HG03175 (cell line): Measurements from ENCODE around the gene SCAP.
"Not testable (repeated sequence)": the region's sequence is repeated elsewhere in the genome, so short reads cannot be mapped to it uniquely, and the experiment has no call there.

Experiments
- ATAC-seq: cut with Tn5 transposase; IDR thresholded peaks from one replicate; pipeline ENCODE4 v1.9.1; 2021; ENCODE audit warnings: mild to moderate bottlenecking, moderate library complexity; ENCODE audit not compliant: unreplicated experiment

SCAP gene

DNA sequence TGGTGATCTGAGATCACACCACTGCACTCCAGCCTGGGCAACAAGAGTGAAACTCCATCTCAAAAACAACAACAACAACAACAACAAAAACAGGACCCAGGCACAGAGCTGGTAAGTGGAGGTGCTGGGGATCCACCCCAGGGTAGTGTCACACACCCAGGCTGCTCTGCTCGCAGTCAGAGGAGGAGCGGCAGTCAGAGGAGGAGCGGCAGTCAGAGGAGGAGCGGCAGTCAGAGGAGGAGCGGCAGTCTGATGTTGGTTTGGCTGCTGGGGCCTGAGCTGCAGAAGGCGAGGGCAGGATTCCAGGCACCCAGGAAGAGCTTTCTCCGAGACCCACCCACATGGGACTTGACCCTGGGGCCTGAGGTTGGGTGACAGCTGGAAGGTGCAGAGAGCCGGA lies 105.7 kb downstream of the SCAP start:
- not testable (repeated sequence) for ATAC-seq

DNA sequence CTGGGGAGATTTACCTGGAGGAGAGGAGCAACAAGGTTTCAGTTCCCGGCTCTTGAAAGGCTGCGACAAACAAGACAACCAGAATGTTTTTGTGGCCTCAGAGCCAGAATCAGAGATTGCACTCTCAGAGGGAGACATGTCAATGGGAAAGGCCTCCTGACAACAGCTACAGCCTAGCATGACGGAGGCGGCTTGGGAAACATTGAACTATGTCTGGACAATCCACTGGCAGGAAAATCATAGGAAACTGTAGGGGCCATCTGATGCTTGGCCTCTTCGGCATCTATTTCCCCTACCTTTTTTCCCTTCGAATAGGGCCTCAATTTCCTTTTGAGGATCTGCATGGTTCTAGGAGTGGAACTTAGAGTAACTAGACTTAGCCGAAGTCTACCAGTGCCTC lies 108.1 kb downstream of the SCAP start:
- no peak for ATAC-seq

DNA sequence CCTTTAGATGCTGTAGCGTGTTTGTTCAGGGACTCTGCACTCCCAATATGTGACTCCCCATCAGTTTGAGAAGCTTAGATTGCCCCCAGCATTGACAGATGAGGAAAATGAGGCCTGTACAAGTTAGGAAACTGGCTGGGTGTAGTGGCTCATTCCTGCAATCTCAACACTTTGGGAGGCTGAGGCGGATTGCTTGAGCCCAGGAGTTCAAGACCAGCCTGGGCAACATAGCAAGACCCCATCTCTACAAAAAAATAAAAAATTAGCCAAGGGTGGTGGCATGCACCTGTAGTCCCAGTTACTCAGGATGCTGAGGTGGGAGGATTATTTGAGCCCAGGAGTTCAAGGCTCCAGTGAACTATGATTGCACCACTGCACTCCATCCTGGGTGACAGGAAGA lies 108.9 kb downstream of the SCAP start:
- ATAC-seq = no peak

DNA sequence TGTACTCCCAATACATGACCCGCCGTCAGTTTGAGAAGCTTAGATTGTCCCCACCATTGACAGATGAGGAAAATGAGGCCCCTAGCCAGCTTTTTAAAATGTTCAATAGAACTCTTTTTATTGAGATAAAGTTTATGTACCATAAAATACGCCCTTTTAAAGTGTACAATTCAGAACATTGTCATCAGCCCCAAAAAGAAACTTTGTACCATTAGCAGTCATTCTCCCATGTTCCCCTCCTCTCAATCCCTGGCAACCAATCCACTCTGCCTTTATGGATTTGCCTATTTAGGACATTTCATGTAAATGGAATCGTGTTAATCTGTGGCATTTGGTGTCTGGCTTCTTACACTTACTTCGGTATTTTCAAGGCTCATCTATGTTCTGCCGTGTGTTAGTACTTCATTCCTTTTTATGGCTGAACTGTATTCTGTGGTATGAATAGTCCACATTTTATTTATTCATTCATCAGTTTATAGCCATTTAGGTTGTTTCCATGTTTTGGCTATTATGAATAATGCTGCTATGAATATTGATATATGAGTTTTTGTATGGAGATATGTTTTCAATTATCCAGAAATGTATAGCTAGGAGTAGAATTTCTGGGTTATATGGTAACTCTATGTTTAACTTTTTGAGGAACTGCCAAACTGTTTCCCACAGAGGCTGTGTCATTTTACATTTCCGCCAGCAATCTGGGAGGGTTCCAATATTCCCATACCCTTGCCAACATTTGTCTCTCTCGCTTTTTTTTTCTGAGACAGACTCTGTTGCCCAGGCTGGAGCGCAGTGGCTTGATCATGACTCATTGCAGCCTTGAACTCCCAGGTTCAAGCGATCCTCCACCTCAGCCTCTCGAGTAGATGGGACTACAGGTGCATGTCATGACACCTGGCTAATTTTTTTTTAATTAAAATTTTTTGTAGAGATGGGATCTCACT lies 110.3 kb downstream of the SCAP start:
- no peak for ATAC-seq
